Measurements from ENCODE around the gene TBCE.

The TBCE gene

GRCh38 chr1:235367000-235367908 lies at the start of gene TBCE:
Gene TBCE, plus strand, starts transcription at chr1:235367427. Its CDS starts 12,623 bp downstream, at chr1:235380050.
- peak; percentile 95 for DNase-seq

GRCh38 chr1:235319255-235319654 lies 48.0 kb upstream of the TBCE start:
- DNase-seq: no peak

- DNase-seq: no peak
Observed at GRCh38 chr1:235320521-235321179, 46.6 kb upstream of the TBCE start.

- DNase-seq: no peak
Observed at GRCh38 chr1:235324296-235324695, 42.9 kb upstream of the TBCE start.

GRCh38 chr1:235325139-235325538 lies 42.1 kb upstream of the TBCE start:
- DNase-seq: no peak

- DNase-seq: no peak
Observed at GRCh38 chr1:235325854-235326253, 41.4 kb upstream of the TBCE start.

- DNase-seq: no peak
Observed at GRCh38 chr1:235326719-235327558, 40.3 kb upstream of the TBCE start.

- DNase-seq: no peak
Observed at GRCh38 chr1:235327559-235328270, 39.5 kb upstream of the TBCE start, which contains the start of gene ARID4B. Gene ARID4B, minus strand, starts transcription at chr1:235328179. Its CDS starts 1,260 bp downstream, at chr1:235326919.

GRCh38 chr1:235328271-235329138 lies 38.7 kb upstream of the TBCE start, which contains the start of gene GGPS1:
Gene GGPS1, plus strand, starts transcription at chr1:235328570. Its CDS starts 6,695 bp downstream, at chr1:235335265.
- peak; percentile 100 for DNase-seq

GRCh38 chr1:235329139-235329902 lies 37.9 kb upstream of the TBCE start:
- DNase-seq: no peak

GRCh38 chr1:235330918-235331285 lies 36.3 kb upstream of the TBCE start:
- DNase-seq: no peak

- DNase-seq: no peak
Observed at GRCh38 chr1:235331401-235331800, 35.8 kb upstream of the TBCE start.

- no peak for DNase-seq
Observed at GRCh38 chr1:235336903-235337302, 30.3 kb upstream of the TBCE start.

GRCh38 chr1:235339746-235340145 lies 27.5 kb upstream of the TBCE start:
- DNase-seq: no peak

- no peak for DNase-seq
Observed at GRCh38 chr1:235341334-235341733, 25.9 kb upstream of the TBCE start.

- no peak for DNase-seq
Observed at GRCh38 chr1:235342039-235342438, 25.2 kb upstream of the TBCE start.

- DNase-seq: no peak
Observed at GRCh38 chr1:235342471-235342870, 24.8 kb upstream of the TBCE start.

GRCh38 chr1:235343726-235344125 lies 23.5 kb upstream of the TBCE start:
- no peak for DNase-seq

GRCh38 chr1:235351441-235351840 lies 15.8 kb upstream of the TBCE start:
- no peak for DNase-seq

- DNase-seq: no peak
Observed at GRCh38 chr1:235351898-235352297, 15.3 kb upstream of the TBCE start.

All from NCI-H1694 treated with DMSO at 0.1 percent for 48 hours (cell line).